Measurements from ENCODE around the gene EIF4EBP3.

DNA sequence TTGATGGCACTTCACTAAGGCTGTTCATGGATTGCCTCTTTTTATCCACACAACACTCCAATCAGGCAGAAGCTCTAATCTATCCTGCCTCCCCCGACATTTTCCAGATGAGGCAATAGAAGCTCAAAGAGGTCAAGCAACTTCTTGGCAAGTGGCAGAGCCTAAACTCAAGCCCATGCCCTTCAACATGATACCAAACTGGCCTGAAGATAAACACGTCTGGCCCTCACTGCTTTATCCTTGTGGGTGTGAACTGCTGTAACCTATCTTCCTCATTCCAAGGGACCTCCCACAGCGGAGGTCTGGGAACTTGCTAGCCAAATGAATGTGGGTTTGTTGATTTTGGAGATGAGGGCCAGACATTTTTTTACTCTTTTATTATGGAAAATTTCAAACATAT, 26.7 kb downstream of the EIF4EBP3 start:
- TF ChIP-seq CTCF (IDR thresholded peaks at IDR 0.05): no peak
- TF ChIP-seq POLR2A (IDR thresholded peaks at IDR 0.05): no peak

Data from thyroid gland (tissue), 4 donors.